ENCODE results near the gene ABCG2.
A peak's percentile ranks its signal among the peaks of the same experiment; 100 is the strongest.
"Not testable (repeated sequence)": the region's sequence is repeated elsewhere in the genome, so short reads cannot be mapped to it uniquely, and the experiment has no call there.

The ABCG2 gene

GRCh38 chr4:88158038-88158488 lies 376 bp downstream of the ABCG2 start:
- no peak for DNase-seq (ENCODE audit: low read depth)

GRCh38 chr4:88152331-88152730 lies 6.1 kb downstream of the ABCG2 start:
- not testable (repeated sequence) for H3K4me3 ChIP-seq (ENCODE audit: low read depth, low read length); DNase-seq (ENCODE audit: low read depth)

More at GRCh38 chr4:88158038-88158488, 376 bp downstream of the ABCG2 start:
- H3K4me3 ChIP-seq (ENCODE audit: low read depth, low read length), result peak overlapping the region; percentile 63
- TF ChIP-seq CTCF (conservative IDR thresholded peaks at IDR 0.05; ENCODE audit: low read depth, low read length), result no peak

- DNase-seq (ENCODE audit: low read depth), result no peak
- no peak overlapping the region for H3K4me3 ChIP-seq (ENCODE audit: low read depth, low read length)
- no peak for TF ChIP-seq CTCF (conservative IDR thresholded peaks at IDR 0.05; ENCODE audit: low read depth, low read length)
Measured at GRCh38 chr4:88148560-88148959, 9.9 kb downstream of the ABCG2 start.

GRCh38 chr4:88147799-88148217 lies 10.6 kb downstream of the ABCG2 start:
- no peak for TF ChIP-seq CTCF (conservative IDR thresholded peaks at IDR 0.05; ENCODE audit: low read depth, low read length)
- DNase-seq (ENCODE audit: low read depth), result no peak
- H3K4me3 ChIP-seq (ENCODE audit: low read depth, low read length), result no peak overlapping the region

- no peak for DNase-seq (ENCODE audit: low read depth)
- H3K4me3 ChIP-seq (ENCODE audit: low read depth, low read length), result no peak overlapping the region
- no peak for TF ChIP-seq CTCF (conservative IDR thresholded peaks at IDR 0.05; ENCODE audit: low read depth, low read length)
Measured at GRCh38 chr4:88146891-88147290, 11.5 kb downstream of the ABCG2 start.

- H3K4me3 ChIP-seq (ENCODE audit: low read depth, low read length), result no peak overlapping the region
- TF ChIP-seq CTCF (conservative IDR thresholded peaks at IDR 0.05; ENCODE audit: low read depth, low read length), result no peak
- no peak for DNase-seq (ENCODE audit: low read depth)
Measured at GRCh38 chr4:88144866-88145300, 13.6 kb downstream of the ABCG2 start.

GRCh38 chr4:88144048-88144447 lies 14.4 kb downstream of the ABCG2 start:
- TF ChIP-seq CTCF (conservative IDR thresholded peaks at IDR 0.05; ENCODE audit: low read depth, low read length), result no peak
- no peak overlapping the region for H3K4me3 ChIP-seq (ENCODE audit: low read depth, low read length)
- DNase-seq (ENCODE audit: low read depth), result no peak

Data from choroid plexus epithelial cell (primary cell).